Measurements from ENCODE around the gene ATE1. TPM values are rescaled to one million over a fixed set of nuclear protein-coding genes. Genes with fewer than 3 reads are reported as not detected.

Gene ATE1
- total and polyA plus RNA-seq, 10 of the 15 experiments (the other 5 are each of a cell fraction or from before 2014, with no cell fraction given), result 4.3 to 22.7 (median 15.9) TPM

DNA sequence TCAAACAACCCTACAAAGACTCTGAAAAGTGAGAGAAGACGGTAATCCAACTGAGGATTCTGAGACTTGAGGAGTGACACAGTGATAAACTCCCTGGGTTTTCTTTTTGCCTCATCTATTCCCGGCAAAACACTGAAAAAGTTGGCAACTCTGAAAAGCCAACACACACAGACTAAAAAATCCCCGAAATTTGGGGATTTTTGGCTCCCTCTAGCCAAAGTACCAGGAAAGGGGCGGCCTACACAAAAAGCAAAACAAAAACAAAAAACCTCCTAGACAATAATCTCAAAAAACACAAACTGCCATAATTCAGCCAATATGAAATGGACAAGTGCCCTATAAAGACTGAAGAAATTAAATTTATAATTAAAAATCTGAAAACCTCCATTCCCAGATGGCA, 161.4 kb downstream of the ATE1 start (continued):
- TF ChIP-seq, protein P1, sequence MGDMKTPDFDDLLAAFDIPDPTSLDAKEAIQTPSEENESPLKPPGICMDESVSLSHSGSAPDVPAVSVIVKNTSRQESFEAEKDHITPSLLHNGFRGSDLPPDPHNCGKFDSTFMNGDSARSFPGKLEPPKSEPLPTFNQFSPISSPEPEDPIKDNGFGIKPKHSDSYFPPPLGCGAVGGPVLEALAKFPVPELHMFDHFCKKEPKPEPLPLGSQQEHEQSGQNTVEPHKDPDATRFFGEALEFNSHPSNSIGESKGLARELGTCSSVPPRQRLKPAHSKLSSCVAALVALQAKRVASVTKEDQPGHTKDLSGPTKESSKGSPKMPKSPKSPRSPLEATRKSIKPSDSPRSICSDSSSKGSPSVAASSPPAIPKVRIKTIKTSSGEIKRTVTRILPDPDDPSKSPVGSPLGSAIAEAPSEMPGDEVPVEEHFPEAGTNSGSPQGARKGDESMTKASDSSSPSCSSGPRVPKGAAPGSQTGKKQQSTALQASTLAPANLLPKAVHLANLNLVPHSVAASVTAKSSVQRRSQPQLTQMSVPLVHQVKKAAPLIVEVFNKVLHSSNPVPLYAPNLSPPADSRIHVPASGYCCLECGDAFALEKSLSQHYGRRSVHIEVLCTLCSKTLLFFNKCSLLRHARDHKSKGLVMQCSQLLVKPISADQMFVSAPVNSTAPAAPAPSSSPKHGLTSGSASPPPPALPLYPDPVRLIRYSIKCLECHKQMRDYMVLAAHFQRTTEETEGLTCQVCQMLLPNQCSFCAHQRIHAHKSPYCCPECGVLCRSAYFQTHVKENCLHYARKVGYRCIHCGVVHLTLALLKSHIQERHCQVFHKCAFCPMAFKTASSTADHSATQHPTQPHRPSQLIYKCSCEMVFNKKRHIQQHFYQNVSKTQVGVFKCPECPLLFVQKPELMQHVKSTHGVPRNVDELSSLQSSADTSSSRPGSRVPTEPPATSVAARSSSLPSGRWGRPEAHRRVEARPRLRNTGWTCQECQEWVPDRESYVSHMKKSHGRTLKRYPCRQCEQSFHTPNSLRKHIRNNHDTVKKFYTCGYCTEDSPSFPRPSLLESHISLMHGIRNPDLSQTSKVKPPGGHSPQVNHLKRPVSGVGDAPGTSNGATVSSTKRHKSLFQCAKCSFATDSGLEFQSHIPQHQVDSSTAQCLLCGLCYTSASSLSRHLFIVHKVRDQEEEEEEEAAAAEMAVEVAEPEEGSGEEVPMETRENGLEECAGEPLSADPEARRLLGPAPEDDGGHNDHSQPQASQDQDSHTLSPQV (IDR thresholded peaks at IDR 0.05), result no peak
- no peak for TF ChIP-seq ESRRA (IDR thresholded peaks at IDR 0.05; ENCODE audit: low read length)

DNA sequence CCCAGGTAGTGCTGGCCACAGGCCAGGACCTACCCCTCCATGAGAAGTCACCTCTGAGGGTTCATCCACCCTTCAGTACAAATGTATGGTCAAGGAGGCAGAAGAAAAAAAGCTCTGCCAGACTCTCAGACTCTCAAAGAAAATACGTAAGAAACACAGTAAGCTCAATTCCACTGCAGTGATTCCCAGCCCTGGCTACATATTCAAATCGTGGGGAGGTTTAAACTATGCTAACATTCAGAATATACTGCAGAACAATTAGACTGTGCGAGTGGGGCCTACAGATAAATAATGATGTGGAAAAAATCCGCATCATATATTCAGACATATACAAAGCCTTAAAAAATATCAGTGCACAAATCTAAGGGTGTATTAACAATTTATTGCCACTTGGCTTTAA, 162.6 kb downstream of the ATE1 start:
- H3K27me3 ChIP-seq (replicated peaks in 1 of 2; ENCODE audit: control insufficient read depth in 2 of 2, insufficient read depth in 2 of 2, low read length in 1 of 2), result no peaks in the 10 kb centered on the region
- intact Hi-C loops (cut with micrococcal nuclease; ENCODE audit: unreplicated experiment), result no loop called here
- ChIA-PET POLR2A (interaction anchor here (0.6 kb wide), 1 partner anchor 18 kb away, joined by 3 read pairs; no protein-coding TSS in a partner anchor), SMC1A (ENCODE audit: uncharacterized antibody, unreplicated experiment) (interaction anchor here (1.9 kb wide), 1 partner anchor 59 kb away, joined by 4 read pairs; no protein-coding TSS in a partner anchor), CTCF (no interaction called here), RAD21 (ENCODE audit: unreplicated experiment) (no interaction called here)
- in situ Hi-C loops (cut with MboI), result no loop called here
- H4K20me1 ChIP-seq (ENCODE audit: control insufficient read depth, insufficient read depth), result no peaks in the 10 kb centered on the region
- no peaks in the 10 kb centered on the region for H3K79me2 ChIP-seq (ENCODE audit: control insufficient read depth, insufficient read depth, low read length)
- H2AFZ ChIP-seq (ENCODE audit: control insufficient read depth, low read depth, low read length), result no peak overlapping the region
- no peak for ATAC-seq
- WGBS (ENCODE audit: insufficient coverage, insufficient replicate concordance, low lambda C conversion rate, missing lambda C conversion rate), result 98% methylated on average over 4 of the region's 4 CpGs
- no peaks in the 10 kb centered on the region for H3K36me3 ChIP-seq (ENCODE audit: control insufficient read depth in 2 of 2, insufficient read depth in 2 of 2, low read length in 1 of 2)
- H3K27ac ChIP-seq (ENCODE audit: control insufficient read depth, insufficient read depth), result no peak overlapping the region
- H3K4me2 ChIP-seq (ENCODE audit: control insufficient read depth, insufficient read depth), result no peak overlapping the region
- DNase-seq (ENCODE audit: low read depth, low spot score), result no peak
- H3K9ac ChIP-seq (ENCODE audit: control insufficient read depth, insufficient read depth, low read length), result no peak overlapping the region
- no peak overlapping the region for H3K4me3 ChIP-seq
- no peaks in the 10 kb centered on the region for H3K4me1 ChIP-seq (ENCODE audit: control insufficient read depth, insufficient read depth, low read length)
- FAIRE-seq, result no peak
- BruUV-seq (replicated peaks), result no TSS peak
- no peaks in the 10 kb centered on the region; the same call in 2 of the 3 replicates for H3K9me3 ChIP-seq (replicated peaks; ENCODE audit: control insufficient read depth, insufficient read depth, low read length)
- TF ChIP-seq, protein P2, sequence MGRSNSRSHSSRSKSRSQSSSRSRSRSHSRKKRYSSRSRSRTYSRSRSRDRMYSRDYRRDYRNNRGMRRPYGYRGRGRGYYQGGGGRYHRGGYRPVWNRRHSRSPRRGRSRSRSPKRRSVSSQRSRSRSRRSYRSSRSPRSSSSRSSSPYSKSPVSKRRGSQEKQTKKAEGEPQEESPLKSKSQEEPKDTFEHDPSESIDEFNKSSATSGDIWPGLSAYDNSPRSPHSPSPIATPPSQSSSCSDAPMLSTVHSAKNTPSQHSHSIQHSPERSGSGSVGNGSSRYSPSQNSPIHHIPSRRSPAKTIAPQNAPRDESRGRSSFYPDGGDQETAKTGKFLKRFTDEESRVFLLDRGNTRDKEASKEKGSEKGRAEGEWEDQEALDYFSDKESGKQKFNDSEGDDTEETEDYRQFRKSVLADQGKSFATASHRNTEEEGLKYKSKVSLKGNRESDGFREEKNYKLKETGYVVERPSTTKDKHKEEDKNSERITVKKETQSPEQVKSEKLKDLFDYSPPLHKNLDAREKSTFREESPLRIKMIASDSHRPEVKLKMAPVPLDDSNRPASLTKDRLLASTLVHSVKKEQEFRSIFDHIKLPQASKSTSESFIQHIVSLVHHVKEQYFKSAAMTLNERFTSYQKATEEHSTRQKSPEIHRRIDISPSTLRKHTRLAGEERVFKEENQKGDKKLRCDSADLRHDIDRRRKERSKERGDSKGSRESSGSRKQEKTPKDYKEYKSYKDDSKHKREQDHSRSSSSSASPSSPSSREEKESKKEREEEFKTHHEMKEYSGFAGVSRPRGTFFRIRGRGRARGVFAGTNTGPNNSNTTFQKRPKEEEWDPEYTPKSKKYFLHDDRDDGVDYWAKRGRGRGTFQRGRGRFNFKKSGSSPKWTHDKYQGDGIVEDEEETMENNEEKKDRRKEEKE (IDR thresholded peaks at IDR 0.05), result no peak
- TF ChIP-seq GATAD2B (conservative IDR thresholded peaks at IDR 0.05; ENCODE audit: low read depth) (no peak), SMC3 (IDR thresholded peaks at IDR 0.05; ENCODE audit: borderline replicate concordance, low read length) (no peak), POLR2AphosphoS2 (IDR thresholded peaks at IDR 0.05; ENCODE audit: low read depth, low read length) (no peak), NBN (IDR thresholded peaks at IDR 0.05) (no peak), STAT1 (conservative IDR thresholded peaks at IDR 0.05) (no peak), RAD21 (IDR thresholded peaks at IDR 0.05; ENCODE audit: insufficient read depth, low read depth, low read length) (no peak)
- TF ChIP-seq, protein P3, sequence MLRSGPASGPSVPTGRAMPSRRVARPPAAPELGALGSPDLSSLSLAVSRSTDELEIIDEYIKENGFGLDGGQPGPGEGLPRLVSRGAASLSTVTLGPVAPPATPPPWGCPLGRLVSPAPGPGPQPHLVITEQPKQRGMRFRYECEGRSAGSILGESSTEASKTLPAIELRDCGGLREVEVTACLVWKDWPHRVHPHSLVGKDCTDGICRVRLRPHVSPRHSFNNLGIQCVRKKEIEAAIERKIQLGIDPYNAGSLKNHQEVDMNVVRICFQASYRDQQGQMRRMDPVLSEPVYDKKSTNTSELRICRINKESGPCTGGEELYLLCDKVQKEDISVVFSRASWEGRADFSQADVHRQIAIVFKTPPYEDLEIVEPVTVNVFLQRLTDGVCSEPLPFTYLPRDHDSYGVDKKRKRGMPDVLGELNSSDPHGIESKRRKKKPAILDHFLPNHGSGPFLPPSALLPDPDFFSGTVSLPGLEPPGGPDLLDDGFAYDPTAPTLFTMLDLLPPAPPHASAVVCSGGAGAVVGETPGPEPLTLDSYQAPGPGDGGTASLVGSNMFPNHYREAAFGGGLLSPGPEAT (IDR thresholded peaks at IDR 0.05; ENCODE audit: low read depth), result no peak
- TF ChIP-seq, protein P4, sequence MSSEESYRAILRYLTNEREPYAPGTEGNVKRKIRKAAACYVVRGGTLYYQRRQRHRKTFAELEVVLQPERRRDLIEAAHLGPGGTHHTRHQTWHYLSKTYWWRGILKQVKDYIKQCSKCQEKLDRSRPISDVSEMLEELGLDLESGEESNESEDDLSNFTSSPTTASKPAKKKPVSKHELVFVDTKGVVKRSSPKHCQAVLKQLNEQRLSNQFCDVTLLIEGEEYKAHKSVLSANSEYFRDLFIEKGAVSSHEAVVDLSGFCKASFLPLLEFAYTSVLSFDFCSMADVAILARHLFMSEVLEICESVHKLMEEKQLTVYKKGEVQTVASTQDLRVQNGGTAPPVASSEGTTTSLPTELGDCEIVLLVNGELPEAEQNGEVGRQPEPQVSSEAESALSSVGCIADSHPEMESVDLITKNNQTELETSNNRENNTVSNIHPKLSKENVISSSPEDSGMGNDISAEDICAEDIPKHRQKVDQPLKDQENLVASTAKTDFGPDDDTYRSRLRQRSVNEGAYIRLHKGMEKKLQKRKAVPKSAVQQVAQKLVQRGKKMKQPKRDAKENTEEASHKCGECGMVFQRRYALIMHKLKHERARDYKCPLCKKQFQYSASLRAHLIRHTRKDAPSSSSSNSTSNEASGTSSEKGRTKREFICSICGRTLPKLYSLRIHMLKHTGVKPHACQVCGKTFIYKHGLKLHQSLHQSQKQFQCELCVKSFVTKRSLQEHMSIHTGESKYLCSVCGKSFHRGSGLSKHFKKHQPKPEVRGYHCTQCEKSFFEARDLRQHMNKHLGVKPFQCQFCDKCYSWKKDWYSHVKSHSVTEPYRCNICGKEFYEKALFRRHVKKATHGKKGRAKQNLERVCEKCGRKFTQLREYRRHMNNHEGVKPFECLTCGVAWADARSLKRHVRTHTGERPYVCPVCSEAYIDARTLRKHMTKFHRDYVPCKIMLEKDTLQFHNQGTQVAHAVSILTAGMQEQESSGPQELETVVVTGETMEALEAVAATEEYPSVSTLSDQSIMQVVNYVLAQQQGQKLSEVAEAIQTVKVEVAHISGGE (CRISPR knock-in tag; IDR thresholded peaks at IDR 0.05), result no peak

Measured in GM12878 (cell line).